Endometrium (tissue), 2 donors: ENCODE measurements around the gene PABPN1L.
"Not testable (repeated sequence)": the region's sequence is repeated elsewhere in the genome, so short reads cannot be mapped to it uniquely, and the experiment has no call there.

Experiments used
- FAIRE-seq: peaks from 2 replicates; lab custom pipeline; 2012; peaks lifted over from hg19 to GRCh38; lab: Jason Lieb, UNC
- donor health status: control.
- donor health status: control.

PABPN1L gene

DNA sequence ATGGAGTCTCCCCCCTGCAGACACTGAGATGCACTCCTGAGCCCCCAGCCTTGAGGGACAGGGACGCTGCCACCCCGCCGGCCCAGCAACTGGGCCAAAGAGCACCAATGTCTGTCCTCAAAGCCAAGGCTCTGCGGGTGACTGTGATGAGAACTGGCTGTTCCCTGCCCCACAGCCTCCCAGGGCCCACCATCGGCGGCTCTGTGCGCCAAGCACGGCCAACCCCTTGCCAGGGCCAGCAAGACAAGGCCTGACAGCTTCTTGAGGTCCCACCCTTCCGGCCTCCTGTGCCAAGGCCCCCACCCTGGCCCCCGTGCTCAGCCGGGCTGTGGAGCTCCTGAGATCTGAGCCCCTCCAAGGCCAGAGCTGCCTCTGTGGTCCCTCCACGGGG lies 34.2 kb upstream of the PABPN1L start:
- FAIRE-seq, result no peak

- FAIRE-seq, result no peak
Observed at GRCh38 chr16:88899901-88900661, 33.6 kb upstream of the PABPN1L start.

DNA sequence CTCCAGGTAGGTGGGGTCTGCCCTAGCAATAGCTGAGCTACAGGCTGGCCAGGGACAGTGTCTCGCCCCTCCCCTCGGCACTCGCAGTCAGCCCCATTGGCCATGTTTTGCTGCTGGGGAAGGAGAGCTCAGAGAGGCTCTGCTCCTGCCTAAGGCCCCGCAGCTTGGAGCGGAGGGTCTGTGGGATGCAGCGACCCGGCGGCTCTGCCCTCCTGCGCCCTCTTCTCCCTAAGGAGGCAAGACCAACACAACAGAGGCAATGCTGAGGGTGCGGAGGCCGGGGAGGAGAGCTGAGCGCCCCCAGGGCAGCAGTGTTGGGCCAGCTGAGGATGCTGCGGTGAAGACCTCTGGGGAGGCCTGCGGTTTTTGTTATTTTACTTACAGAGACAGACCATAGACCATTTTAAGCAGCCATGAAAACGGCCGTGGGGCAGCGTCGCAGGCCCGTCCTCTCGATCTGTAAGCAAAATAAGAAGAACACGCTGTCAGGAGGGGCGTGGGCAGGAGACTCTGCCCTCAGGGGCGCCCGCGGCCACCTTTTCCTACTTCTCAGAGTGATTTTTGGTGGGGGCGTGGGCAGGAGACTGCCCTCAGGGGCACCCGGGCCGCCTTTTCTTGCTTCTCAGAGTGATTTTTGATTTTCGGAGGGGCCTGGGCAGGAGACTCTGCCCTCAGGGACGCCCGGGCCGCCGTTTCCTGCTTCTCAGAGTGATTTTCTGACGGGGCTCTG lies 31.4 kb upstream of the PABPN1L start:
- FAIRE-seq, result no peak

DNA sequence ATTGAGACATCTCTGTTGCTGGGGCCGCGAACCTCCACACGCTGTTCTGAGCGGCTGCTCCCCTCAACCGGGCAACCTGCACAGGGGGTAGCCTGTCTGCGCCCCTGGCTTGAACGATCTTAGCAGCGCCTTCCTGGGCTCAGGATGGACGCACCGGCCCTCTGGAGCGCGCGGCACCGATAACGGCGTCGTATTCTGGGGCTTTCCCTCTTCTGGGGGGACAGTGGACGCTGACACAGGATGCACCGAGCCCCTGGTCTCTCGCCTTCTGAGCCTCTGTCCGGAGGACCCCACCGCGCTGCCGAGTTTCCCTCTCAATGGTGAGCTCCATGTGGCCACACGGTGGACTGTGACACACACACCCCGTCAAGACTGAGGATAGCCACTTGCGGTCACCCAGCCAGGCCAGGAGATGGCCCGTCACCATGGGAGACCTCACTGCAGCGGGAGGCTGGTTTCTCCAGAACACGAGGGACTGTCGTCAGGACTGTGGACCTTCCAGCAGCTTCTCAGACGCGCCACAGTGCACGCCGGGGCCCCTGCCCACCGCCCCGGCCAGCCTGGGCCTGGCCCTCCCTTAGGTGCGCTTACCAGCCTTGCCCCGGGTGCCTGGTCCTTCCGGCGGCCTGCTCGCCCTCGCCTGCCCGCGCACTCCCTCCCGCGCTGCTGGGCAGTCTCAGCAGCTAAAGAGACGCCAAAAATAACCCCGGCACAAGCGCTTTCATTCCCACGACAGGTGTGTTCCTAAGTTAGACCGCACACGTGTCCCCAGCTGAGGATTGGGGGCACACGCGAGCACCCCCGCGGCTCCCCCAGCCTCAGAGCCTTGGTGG lies 30.0 kb upstream of the PABPN1L start:
- no peak for FAIRE-seq

DNA sequence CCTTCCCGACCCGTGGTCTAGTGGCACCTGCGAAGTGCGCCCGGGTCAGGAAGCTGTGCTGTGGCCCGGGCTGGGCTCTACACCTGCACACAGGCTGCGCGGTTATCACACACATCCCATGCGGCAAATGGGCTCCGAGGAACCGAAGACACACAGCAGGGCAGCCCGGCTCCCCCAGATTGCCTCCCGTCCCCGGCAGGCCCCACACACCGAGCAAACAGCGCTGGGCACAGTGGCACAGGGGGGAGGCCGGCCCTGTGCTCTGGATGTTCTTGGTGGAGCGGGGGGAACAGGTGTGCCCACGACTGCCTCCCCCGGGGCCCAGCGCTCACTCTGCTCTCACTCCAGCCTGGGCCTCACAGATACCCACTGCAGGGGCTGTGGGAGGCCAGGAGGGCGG lies 28.9 kb upstream of the PABPN1L start:
- FAIRE-seq, result no peak

DNA sequence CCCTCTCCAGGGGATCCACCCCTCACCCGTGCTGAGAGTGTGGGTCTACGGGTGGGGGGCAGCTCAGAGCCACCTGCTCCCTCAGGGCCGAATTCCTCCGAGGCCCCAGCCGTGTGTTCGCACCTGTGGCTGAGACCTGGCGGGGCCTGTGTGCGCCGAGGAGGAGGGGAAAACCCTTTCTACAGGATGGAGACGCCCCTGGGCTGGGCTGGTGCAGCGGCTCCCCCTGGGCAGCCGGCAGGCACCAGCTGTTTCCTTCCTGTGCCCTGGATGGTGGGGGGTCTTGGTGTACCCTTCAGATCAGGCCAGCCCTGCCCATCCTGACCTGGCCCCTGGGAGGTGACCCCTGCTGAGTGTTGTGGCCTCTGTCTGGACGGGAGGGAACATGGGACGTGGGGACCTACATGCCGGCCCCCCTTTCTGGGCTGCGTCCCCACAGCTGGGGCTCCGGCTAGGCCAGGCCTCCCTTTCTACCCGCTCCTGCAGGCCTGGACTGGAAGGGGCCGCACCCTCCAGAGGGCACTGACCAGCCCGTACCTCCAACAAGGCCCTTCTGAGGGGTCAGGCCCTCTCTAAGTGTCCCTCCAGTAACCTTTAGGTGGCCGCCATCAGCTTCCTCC lies 28.3 kb upstream of the PABPN1L start:
- no peak for FAIRE-seq

DNA sequence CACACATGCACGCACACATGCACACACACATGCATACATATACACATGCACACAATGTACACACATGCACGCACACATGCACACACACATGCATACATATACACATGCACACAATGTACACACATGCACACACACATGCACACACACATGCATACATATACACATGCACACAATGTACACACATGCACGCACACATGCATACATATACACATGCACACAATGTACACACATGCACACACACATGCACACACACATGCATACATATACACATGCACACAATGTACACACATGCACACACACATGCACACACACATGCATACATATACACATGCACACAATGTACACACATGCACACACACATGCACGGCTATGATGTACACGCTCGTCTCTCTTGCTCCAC lies 27.8 kb upstream of the PABPN1L start:
- not testable (repeated sequence) for FAIRE-seq

- no peak for FAIRE-seq
Observed at GRCh38 chr16:88893127-88893968, 26.9 kb upstream of the PABPN1L start.

DNA sequence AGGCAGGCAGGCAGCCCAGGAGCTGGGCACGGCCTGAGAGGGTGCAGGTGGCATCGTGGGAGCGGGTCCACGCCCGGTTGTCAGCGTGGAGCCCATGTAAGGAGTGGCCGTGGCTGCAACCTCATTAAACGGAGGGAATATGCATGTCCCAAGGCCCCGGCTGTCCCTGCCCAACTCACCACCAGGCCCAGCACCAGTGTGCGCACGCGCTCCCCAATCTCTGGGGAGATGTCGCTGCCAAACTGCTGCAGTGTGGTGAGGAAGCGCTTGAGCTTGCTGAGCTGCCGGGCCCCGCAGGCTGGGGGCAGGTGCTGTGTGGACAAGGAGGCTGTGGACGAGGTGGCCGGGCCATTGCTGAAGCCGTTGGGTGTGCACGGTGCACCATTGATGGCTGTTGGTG lies 25.6 kb upstream of the PABPN1L start:
- no peak for FAIRE-seq

DNA sequence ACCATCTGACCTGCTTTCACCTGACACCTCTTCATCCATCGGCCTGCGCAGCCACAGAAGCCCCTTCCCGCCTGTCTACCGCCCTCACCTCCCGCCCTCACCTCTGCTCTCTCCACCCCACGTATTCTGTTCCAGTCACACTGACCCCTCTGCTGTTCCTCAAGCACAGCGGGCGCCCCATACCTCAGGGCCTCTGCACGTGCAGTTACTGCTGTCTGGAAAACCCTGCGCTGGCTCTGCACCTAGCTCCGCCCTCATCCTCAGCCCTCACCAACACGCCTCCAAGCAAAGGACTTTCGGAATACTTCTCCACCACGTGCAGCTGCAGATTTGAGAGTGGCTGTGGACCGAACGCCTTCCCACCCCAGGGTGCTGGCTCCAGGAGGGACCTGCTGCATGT lies 24.6 kb upstream of the PABPN1L start:
- FAIRE-seq, result no peak

GRCh38 chr16:88889702-88890352 lies 23.4 kb upstream of the PABPN1L start:
- not testable (repeated sequence) for FAIRE-seq

DNA sequence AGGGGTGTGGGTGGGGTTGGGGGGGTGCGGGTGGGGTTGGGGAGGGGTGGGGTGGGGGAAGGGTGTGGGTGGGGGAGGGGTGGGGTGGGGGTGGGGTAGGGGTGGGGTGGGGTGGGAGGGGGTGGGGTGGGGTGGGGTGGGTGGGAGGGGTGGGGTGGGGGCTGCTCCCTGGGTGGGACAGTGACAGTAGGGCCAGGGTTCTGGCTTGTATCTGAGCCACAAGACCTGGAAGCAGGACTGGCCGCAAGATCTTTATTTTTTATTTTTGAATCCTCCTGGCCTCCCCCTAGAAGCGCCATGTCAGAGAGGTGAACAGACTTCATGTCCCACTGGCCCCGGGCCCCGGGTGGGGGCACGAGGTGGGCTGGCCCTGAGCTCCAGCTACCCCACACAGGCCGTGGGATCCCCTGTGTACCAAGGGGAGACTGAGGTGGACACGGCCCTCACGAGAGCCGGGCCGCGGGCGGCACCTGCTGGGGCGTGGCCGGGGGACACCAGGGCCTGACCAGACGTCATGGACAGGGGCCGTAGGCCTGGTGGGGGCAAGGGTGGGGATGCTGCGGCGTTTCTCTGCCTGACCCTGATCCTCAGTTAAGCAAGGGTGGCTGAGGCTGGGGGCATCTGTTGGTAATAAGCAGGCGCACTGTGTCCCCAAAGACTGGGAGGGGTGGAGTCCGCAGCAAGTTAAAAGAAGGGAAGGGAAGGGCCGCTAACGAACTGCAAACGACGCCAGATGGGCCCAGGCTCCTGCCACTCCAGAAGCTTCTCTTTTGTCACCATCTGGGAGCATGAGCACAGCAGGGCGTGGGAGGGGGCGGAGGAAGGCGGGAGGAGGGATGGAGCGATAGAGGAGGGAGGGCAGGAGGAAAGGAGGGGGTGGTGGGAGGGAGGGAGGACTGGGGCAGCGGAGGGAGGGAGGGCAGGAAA lies 22.3 kb upstream of the PABPN1L start:
- FAIRE-seq, result no peak

- FAIRE-seq, result no peak
Observed at GRCh38 chr16:88888057-88888456, 21.6 kb upstream of the PABPN1L start.

- no peak for FAIRE-seq
Observed at GRCh38 chr16:88886845-88887521, 20.5 kb upstream of the PABPN1L start.

DNA sequence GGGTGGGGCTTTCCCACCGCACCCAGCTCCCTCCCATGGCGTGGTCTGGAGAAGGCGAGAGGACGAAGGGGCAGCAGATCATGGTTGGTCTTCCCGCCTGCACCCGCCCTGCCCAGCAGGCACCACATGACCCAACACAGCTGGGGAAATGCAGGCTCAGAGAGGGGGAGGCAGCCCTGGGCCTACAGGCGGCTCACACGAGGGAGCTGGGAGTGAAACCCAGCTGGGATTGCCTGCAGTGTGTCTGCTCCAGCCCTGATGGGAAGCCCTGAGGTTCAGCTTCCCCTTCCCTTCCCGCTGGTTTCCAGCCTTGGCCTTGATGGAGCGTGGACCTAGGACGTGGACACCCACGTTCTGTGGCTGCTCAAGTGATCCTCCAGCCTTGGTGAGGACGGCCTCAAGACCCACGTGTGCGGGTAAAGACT lies 20.0 kb upstream of the PABPN1L start:
- no peak for FAIRE-seq

- FAIRE-seq, result no peak
Observed at GRCh38 chr16:88885693-88886280, 19.3 kb upstream of the PABPN1L start.

DNA sequence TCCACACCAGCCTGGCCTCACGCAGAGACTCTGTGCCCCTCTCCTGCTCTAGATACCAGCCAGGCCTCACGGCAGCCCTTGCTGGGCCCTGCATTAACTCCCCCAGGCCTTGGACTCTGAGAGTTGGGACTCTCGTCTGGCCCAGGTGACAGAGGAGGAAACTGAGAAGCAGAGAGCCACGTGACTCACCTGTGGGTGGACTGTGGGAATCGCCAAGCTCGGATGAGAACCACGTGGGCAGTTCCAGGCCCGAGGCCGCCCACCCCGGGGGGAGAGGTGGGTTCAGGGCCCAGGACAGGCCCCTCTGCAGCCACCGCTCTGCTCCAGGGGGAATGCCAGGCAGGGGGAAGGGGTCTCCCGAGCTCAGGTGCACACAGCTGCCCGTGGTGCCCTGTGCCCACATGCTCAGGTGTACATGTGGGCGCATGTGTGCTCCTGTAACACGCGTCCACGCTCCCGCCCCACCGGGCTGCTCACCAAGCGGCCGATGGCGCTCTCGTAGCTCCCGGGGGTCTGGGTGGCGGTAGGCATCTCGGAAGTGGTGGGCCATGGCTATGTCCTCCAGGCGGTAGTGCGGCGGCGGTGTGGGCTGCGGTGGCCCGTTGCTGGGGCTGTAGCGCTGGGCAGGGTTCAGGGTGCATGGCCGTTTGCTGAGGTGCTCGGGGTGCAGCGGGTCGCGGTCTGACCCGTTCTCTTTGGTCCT lies 18.3 kb upstream of the PABPN1L start:
- FAIRE-seq, result no peak

- no peak for FAIRE-seq
Observed at GRCh38 chr16:88883946-88884345, 17.5 kb upstream of the PABPN1L start.
